Stimulated activated naive CD8-positive, alpha-beta T cell treated with anti-CD3 and anti-CD28 coated beads, Interleukin-15, Interleukin-2, amounts not matched to agents 100 U/mL and 50 U/mL, for 24 hours (primary cell): ENCODE measurements around the gene SCLY.
A peak's percentile ranks its signal among the peaks of the same experiment; 100 is the strongest.
"Not testable (repeated sequence)": the region's sequence is repeated elsewhere in the genome, so short reads cannot be mapped to it uniquely, and the experiment has no call there.

Experiments
- ATAC-seq: fragments of 150-1000 bp; cut with Tn5 transposase; one replicate; pipeline ENCODE4 v1.10.0; 2021
- DNase-seq: peaks from one replicate; pipeline ENCODE4 v3.0.0; 2021

SCLY gene, protein sequence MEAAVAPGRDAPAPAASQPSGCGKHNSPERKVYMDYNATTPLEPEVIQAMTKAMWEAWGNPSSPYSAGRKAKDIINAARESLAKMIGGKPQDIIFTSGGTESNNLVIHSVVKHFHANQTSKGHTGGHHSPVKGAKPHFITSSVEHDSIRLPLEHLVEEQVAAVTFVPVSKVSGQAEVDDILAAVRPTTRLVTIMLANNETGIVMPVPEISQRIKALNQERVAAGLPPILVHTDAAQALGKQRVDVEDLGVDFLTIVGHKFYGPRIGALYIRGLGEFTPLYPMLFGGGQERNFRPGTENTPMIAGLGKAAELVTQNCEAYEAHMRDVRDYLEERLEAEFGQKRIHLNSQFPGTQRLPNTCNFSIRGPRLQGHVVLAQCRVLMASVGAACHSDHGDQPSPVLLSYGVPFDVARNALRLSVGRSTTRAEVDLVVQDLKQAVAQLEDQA

DNA sequence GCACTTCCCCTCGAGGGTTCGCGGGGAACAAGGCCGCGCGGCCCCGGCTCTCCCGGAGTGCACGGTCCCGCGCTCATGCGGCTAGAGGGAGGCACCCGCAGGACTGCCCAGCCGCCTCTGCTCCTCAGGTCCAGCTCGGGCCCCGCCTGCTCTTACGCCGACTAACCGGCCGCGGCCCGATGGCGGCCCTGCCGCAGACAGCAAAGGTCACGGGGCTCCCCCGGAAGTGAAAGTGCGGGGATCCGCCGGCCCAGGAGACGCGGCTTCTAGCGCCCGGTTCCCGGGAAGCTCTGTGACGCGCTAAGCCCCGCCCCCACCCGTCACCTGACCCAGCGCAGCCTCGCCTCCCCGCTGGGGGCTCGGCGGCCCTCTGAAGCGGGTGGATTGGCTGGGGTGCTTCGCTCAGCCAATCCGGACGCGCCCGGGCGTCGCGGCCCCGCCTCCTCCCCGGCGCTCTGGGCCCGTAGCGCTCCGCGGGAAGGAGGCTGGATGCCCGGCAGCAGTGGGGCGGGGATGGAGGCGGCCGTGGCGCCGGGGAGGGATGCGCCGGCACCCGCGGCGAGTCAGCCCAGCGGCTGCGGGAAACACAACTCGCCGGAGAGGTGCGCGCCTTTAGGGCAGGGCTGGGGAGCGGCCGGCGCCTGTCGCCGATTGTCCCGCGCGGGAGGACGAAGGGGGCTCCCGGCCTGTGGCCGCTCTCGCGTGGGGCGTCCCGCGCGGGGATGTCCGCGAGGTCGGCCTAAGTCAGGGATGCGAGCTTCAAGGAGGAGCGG is at the start of gene SCLY:
Gene SCLY (plus strand): TSS at position 460 of the 773 bp plus-strand sequence. CDS start 54 bp downstream, at position 514.
- DNase-seq = peak; percentile 97
- ATAC-seq = peak; percentile 98

DNA sequence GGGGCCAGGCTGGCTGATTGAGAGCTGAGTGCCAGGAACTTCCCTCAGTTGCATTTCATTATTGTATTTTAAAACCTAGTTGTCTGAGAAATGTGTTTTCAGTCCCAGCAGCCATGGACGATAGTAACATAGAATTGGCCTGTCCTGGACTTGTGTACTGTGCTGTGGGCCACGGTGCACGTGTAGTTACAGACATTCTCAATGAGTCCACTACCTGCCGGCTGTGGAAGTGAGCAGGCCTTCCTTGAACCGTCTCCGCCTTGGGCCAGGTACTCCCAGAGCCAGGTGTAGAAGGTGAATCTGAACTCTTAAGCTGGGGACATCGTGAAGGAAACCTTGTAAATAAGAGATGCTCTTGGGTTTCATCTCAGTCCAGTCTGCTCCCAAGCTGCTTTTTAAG is 47.0 kb upstream of the SCLY start:
- DNase-seq (no peak), ATAC-seq (no peak)

DNA sequence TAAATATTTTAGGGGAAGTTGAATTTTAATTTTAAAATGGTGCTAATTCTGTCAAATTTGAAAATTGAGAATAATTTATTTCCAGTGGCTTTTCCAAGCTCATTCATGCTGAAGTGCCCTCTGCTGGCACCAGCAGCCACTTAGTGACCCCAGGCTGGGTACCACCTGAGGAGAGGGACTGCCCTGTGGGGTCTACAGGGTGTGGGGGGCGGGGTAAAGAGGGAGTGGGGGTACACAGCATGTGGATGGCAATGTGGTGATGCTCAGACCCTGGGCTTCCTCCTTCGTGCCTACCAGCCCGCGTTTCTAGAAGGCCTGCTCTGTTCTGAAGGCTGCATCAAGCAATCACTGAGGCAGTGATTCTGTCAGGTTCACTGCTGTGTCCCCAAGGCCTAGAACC is 45.1 kb upstream of the SCLY start:
- DNase-seq = no peak

DNA sequence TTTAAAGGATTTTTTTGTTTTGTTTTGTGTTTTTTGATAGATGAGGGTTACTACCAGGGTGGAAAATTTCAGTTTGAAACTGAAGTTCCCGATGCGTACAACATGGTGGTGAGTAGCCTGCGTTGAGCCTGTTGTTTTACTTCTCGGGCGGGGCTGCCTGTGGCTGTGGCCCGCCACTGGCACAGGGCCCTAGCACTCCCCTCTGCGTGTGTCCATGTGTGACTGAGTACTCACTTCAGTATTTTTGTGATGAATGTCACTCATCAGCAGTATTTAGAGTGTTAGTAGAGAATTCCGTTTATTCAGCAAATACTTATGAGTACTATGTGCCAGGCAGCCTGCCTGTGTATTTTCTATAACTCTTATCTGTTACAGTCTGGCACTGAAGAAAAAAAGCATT is 44.3 kb upstream of the SCLY start:
- DNase-seq = no peak

More for the DNA sequence above, 45.1 kb upstream of the SCLY start:
- ATAC-seq = no peak

DNA sequence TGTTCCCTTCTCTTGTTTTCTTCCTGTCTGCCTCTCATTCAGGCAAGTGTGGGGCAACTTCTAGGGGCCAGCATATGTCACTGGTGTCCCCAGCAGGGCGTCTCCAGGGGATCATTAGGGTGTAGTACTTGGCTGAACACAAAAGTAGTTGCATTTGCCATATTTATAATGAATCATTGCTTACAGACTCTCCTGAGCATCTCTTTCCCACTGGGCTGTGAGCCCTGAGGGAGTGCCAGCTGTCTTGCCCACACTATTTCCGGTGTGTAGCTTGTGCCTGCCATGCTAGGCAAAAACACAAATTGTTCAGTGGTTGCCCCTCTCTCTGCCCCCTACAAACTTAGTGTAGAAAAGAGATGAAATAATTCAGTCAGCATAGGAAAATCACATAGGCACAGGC is 40.8 kb upstream of the SCLY start:
- no peak for ATAC-seq

More for the DNA sequence above, 44.3 kb upstream of the SCLY start:
- no peak for ATAC-seq

DNA sequence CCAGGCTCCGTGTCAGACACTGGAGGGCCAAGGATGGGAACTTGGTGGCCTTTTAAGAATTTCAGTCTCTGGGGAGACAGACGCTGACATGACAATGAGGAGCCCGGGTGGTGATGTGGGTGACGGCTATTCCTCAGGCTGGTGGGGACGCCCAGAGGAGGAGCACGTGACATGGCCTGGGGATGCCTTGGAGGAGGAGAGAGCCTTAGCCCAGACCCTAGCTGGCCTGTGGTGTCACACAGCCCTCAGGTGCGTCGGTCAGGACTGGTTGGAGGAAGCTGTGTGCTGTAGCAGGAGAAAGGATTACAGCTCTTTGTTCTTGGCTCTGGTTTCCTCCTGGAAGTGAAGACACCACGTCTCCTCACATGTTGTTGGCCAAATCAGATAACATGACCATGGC is 40.0 kb upstream of the SCLY start:
- DNase-seq = no peak
- no peak for ATAC-seq

More for the DNA sequence above, 40.8 kb upstream of the SCLY start:
- DNase-seq = no peak

DNA sequence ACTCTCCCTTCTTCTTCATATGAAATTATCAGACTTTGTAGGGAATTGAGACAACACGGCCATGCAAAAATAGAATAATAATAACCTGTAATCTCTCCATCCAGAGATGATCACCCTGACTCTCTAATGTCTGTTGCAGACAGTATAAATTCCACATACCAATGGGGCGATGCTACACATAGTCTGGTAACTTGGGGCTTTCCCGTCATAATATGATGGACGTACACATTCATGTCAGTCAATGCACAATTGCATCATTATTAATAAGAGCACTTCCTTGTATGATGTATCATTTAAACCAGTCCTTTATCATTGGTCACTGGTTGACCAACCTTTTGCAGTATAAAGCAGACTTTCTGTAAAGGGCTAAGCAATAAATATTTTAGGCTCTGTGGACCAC is 39.5 kb upstream of the SCLY start:
- DNase-seq = no peak
- ATAC-seq = no peak

DNA sequence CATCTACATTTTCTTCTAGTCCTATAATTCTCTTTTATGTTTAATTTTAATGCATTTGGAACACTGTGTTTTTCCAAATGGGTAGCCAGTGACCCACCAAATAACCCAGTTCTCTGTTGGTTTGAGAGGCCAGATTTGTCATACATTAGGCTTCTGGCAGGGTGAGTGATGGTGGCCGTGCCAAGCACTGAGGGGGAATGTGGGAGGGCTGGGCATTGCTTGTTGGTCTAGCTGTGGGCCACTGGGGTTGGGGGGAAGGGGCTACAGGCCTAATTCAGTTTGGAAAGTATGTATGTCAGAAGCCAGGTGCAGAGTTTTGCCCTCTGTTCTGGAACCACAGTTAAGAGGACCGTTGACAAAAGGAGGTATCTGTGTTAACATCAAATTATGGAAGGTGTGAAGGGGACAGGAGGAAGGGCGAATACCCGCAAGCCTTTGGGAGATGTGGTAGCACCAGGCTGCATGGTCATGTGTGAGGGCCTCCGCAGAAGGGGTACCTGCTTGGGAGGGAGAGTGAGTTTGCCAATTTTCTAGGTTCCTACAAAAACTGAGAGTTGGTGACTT is 38.1 kb upstream of the SCLY start:
- ATAC-seq (no peak), DNase-seq (no peak)

DNA sequence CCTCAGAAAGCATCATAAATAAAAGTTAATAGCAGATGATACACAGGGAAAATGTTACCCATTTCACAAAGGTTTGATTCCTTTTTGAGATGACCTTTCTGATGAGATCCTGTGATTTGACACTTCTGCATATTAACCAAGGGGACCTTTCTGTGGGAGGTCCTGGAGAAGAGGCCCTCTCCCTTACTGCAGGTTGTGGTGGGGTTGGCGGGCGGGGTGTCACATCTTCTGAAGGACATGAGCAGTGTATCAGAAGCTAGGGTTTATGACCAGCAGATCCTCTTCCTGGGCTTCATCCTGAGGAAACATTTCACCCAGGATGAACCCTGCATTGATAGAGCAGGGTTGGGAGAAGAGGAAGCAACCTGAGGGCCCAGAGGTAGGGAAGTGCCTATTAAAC is 37.2 kb upstream of the SCLY start:
- ATAC-seq = peak; percentile 66

DNA sequence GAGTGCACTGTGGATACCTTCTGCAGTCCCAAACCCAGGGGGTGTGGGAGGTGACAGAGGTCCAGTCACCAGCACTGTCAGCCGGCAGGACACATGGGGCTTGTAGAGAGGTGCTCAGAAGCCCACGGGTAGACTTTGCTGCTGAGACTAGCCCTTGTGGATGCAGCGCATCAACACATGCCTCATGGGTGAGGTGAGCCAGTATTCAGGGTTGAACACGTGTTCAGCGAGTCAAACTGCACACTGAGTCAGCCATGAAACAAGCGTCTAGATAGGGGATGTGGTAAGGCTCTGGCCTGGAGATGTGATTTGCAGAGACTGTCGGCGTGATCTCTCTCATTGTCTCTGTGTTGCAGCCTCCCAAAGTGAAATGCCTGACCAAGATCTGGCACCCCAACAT is 35.8 kb upstream of the SCLY start:
- DNase-seq (peak; percentile 44), ATAC-seq (peak; percentile 92)

More for the DNA sequence above, 37.2 kb upstream of the SCLY start:
- peak; percentile 51 for DNase-seq

DNA sequence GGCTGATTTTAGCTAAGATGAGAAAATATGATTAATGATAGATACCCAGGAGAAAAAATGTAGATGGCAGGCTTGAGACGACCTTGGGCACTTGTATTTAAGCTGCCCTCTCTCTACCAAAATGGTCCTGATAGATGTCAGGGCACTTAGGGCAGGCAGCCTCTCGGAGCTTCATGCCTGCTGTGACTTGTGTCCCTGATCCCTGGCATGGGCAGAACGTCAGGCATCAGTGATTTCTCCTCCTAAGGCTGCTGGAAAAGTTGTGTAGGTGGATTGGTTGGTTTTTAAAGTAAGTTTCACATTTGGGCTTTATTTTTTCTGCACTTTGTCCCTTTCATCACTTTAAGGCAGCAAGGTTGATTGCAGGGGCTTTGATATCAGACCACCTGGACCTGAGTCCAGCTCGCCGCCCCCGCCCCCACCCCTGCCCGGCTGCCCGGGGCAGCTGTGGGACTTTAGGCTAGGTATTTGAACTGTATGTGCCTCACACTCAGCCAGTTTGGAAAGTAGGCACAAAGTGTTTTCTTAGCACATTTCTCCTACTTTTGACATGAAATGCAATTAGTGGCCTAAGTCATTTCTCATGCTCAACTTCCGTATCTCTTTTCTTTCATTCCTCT is 35.0 kb upstream of the SCLY start:
- no peak for DNase-seq
- no peak for ATAC-seq

DNA sequence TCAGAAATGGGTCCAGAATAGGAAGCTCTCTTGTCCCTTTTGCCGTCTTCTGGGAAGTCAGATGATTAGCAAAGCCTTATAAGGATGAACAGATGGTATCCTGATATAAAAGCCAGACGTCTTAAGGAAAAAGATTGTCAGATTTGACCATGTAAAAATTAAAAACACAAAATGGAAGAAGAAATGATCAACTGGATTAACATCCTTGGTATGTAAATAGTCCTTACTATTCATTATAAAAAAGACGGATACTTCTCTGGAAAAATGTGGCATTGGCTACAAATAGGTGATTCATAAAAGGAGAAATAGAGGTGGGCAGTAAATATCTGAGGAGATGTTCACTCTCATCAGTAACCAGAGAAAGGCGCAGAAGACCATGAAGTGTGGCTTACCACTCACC is 33.7 kb upstream of the SCLY start:
- ATAC-seq (no peak), DNase-seq (no peak)

DNA sequence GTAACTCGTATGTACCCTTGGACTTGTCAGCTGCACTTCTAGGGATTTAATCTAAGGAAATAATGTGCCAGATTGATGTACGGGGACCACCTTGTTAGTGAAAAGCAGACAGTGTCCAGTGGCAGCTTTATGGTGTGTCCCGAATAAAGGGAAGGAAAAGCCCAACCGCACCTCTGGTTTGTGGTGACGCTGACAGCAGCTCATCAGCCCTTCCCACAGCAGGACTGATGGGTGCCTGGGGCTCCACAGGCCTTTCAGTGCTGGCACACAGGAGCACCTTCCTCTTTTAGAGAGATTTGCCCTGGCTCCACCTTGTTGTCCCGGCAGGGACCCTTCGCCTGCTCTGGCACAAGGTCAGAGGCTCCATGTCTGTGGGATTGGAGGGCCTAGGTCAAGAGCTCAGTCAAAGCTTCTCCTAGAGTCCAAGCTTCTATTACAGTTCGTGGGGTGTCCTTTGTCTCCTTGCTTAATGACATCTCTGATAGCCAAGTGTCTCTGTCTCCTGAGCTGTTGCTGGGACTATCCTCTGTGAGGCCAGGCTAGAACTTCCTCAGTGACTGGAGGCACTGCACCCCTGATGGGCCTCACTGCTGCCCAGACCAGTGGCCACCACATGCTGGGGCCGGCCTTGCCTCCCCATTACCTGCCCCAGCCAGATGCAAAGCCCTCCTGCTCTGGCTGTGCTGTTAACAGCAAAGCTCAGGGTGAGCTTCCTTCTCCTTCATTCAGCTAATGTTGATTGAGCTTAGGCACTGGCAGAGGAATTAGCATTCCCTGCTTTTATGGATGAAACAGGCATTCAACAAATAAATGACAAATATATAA is 33.0 kb upstream of the SCLY start:
- ATAC-seq = no peak
- DNase-seq = no peak

DNA sequence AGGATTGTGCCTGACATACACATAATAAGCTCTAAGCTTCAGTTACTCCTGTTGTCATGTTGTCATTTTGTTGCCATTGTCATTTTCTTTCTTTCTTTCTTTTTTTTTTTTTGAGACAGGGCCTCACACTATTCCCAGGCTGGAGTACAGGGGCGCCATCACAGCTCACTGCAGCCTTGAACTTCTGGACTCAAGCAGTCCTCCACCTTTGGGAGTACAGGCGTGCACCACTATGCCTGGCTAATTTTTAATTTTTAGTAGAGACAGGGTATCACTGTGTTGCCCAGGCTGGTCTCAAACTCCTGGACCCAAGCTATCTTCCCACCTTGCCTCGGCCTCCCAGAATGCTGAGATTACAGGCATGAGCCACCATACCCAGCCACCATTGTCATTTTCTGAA is 30.9 kb upstream of the SCLY start:
- ATAC-seq (no peak), DNase-seq (no peak)

DNA sequence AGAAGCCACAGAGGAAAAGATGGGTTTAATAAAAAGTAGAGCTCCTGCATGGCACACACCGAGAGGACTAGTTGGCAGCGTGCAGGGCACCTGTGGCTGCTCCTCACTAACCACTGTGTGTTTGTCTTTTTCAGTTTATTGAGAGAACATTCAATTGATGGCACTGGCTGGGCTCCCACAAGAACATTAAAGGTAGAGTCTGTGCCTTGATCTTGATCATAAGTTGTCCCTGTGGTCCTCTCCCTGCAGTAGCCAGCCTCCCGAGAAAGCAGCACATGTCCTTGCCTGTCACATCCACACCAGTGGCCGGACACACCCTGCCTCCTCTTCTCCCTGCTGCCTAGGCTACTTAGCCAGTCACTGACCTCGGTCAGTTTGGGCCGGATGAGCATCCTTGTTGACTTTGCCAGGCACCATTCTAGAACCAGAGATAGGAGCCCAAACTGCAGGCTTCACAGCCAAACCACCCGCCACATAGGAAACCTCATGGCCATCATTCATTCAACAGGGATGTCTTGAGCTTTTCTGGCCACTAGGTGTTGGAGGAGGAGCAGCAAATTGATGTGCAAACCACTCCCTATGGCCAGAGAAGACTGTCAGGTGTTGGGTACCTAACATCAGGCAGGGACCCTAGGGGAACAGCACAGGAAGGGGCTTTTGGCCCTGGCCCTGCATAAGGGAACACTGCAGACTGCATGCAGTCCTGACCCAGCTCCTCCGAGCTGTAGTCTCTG is 30.2 kb upstream of the SCLY start:
- DNase-seq = no peak
- ATAC-seq = no peak

DNA sequence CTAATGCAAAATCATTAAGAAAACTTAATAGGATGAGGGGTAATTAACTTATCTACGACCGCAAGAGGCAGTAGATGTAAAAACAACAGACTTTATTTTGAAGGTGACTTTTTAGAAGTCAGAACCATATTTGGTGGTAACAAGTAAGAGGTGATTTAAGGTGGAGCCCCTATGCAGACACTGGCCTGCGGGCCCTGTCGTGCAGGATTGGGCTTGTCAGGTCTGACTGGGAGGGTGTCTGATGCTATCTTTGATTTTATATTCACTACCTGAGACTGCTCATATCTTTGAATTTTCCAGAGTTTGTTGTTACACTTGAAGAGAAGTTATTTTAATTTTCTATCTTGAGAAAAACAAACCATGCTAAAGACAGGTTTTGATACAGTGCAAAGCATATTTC is 29.1 kb upstream of the SCLY start:
- no peak for ATAC-seq
- no peak for DNase-seq

DNA sequence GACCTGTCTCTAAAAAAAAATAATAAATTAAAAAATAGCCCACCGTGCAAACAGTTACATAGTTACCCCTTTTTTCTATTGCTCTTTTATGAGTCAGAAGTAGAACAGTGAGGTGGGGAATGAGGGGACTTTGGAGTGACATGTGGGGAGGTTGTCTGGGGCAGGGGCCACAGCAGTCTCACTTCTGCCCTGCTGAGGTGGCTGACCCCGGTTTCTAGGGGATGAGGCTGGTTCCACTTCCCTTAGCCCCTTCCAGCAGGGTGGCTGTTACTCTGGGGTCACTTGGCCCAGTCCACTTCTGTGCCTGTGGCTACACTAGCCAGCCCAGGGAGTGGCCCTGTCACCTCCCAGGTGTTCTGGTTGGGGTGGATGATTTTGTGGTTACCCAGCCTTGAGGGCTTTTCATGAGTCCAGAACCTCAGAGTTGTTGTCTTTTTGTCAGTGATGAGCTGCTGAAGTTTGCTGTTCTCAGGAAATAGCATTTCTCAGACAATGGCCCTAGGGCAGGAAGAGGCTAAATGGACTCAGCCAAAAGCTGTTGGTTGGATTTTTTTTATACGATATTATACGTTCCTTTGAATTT is 28.0 kb upstream of the SCLY start:
- DNase-seq (no peak), ATAC-seq (no peak)

DNA sequence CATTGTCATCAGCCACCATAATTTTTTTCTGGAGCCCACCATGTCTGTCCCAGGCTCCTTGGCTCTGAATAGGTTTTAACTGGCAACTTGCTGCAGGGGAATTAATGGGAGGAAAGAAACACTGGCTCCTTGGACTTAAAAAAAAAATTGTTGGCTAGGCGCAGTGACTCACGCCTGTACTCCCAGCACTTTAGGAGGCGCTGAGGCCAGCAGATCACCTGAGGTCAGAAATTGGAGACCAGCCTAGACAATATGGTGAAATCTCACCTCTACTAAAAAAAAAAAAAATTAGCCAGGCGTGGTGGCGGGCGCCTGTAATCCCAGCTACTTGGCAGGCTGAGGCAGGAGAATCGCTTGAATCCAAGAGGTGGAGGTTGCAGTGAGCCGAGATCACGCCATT is 26.8 kb upstream of the SCLY start:
- ATAC-seq, DNase-seq: not testable (repeated sequence)

DNA sequence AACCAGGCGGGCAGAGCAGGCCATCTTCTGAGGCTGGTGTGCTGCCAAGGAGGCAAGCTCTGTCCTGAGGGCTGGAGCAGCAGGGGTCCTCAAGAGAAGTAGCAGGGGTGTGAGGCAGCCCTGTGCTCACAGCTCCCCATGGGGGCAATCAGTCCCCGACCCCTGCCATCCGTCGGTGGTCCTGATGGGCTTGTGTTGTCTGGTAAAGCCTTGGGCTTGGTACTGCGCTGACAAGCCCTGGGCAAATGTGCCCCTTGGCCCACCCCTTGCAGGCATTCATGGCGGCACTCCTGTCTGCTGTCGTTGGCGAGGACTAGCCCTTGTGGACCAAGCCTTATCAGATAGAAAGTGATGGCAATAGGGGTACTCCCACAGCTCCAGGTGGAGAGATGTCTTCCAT is 22.6 kb upstream of the SCLY start:
- DNase-seq = no peak
- ATAC-seq = peak; percentile 14

DNA sequence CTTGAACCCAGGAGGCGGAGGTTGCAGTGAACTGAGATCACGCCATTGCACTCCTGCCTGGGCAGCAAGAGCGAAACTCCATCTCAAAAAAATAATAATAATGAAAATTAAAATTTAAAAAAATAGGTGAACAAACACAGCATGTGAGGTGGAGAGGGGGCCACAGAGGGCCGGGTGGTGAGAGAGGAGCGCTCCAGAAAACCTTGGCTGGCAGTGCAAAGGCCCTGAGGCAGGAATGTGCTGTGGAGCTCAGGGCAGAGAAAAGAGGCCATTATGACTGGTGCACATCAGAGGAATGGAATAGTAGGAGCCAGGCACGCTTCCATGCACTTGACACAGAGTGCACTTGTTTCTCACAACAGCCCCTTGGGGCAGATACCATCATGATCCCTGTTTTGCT is 21.6 kb upstream of the SCLY start:
- ATAC-seq (no peak), DNase-seq (no peak)

DNA sequence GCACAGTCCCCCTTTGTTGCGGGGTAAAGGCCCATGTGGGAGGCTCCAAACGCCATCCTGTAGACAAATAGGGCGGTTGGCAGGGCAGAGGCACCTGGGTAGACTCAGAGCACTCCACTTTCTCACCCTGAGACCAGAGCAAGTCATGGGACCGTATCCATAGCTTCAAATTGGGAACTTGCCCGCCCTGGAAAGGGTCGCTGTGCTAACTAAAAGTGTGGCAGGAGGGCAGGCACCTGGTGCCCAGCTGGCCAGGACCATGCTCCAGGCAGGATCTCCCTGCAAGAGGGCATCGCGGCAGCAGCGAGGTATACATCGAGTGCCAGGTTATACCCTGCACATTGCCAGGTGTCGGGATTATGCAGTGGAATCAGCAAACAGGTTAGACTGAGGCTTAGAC is 20.8 kb upstream of the SCLY start:
- no peak for ATAC-seq

More for the DNA sequence above, 20.8 kb upstream of the SCLY start:
- DNase-seq = no peak
